ENCODE results near the gene ANXA6. TPM values are rescaled to one million over a fixed set of nuclear protein-coding genes. Genes with fewer than 3 reads are reported as not detected.

Gene ANXA6
- total and polyA plus RNA-seq, 8 donors, result 28.4 to 240 (median 88.2) TPM

- TF ChIP-seq EP300 (IDR thresholded peaks at IDR 0.05) (no peak), POLR2A (IDR thresholded peaks at IDR 0.05) (no peak), POLR2AphosphoS5 (IDR thresholded peaks at IDR 0.05) (no peak)
- TF ChIP-seq, protein P1, sequence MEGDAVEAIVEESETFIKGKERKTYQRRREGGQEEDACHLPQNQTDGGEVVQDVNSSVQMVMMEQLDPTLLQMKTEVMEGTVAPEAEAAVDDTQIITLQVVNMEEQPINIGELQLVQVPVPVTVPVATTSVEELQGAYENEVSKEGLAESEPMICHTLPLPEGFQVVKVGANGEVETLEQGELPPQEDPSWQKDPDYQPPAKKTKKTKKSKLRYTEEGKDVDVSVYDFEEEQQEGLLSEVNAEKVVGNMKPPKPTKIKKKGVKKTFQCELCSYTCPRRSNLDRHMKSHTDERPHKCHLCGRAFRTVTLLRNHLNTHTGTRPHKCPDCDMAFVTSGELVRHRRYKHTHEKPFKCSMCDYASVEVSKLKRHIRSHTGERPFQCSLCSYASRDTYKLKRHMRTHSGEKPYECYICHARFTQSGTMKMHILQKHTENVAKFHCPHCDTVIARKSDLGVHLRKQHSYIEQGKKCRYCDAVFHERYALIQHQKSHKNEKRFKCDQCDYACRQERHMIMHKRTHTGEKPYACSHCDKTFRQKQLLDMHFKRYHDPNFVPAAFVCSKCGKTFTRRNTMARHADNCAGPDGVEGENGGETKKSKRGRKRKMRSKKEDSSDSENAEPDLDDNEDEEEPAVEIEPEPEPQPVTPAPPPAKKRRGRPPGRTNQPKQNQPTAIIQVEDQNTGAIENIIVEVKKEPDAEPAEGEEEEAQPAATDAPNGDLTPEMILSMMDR (IDR thresholded peaks at IDR 0.05), result no peak
- no peak for DNase-seq
- H3K9me3 ChIP-seq, result no peaks in the 10 kb centered on the region
- intact Hi-C loops (cut with DNase I; ENCODE audit: low total_unique reads), result no loop called here
- H3K36me3 ChIP-seq, result peaks cover 0 to 21% (median 9%) of the 10 kb centered on the region in 4 donors
- H3K27ac ChIP-seq, result peak overlapping the region in 3 of 5 donors; percentile 67 to 77 (median 76)
- H3K27me3 ChIP-seq, result no peaks in the 10 kb centered on the region
- WGBS, 5 donors, result 92 to 95% (median 93%) methylated on average over 6 of the region's 6 CpGs
- H3K4me3 ChIP-seq, result no peak overlapping the region
- peaks cover 47 to 76% (median 68%) of the 10 kb centered on the region in 4 donors for H3K4me1 ChIP-seq
Observed at GRCh38 chr5:151076616-151077015, 81.0 kb downstream of the ANXA6 start.

- TF ChIP-seq, protein P1 (IDR thresholded peaks at IDR 0.05), result no peak
- TF ChIP-seq POLR2A (IDR thresholded peaks at IDR 0.05) (no peak), EP300 (IDR thresholded peaks at IDR 0.05) (no peak), POLR2AphosphoS5 (IDR thresholded peaks at IDR 0.05) (peak in 2 of 3 donors; percentile 52 to 58)
- Histone ChIP-seq H3K4me3 (no peak overlapping the region), H3K4me1 (peaks cover 47 to 82% (median 71%) of the 10 kb centered on the region in 4 donors), H3K9me3 (no peaks in the 10 kb centered on the region), H3K36me3 (peaks cover 0 to 29% (median 12%) of the 10 kb centered on the region in 4 donors), H3K27me3 (no peaks in the 10 kb centered on the region), H3K27ac (peak overlapping the region; percentile 61 to 77 (median 67))
- peak; percentile 61 to 73 for DNase-seq
- intact Hi-C loops (cut with DNase I; ENCODE audit: low total_unique reads), result no loop called here
- 57 to 70% (median 63%) methylated on average over 4 to 5 of the region's 5 CpGs for WGBS, 5 donors
Observed at GRCh38 chr5:151075698-151076331, 81.8 kb downstream of the ANXA6 start.

- peaks cover 0 to 33% (median 15%) of the 10 kb centered on the region in 4 donors for H3K36me3 ChIP-seq
- TF ChIP-seq, protein P1 (IDR thresholded peaks at IDR 0.05), result no peak
- TF ChIP-seq POLR2A (IDR thresholded peaks at IDR 0.05) (no peak), EP300 (IDR thresholded peaks at IDR 0.05) (no peak), POLR2AphosphoS5 (IDR thresholded peaks at IDR 0.05) (no peak)
- no peak overlapping the region for H3K27ac ChIP-seq
- no peak overlapping the region for H3K4me3 ChIP-seq
- intact Hi-C loops (cut with DNase I; ENCODE audit: low total_unique reads), result no loop called here
- no peaks in the 10 kb centered on the region for H3K27me3 ChIP-seq
- no peak for DNase-seq
- no peaks in the 10 kb centered on the region for H3K9me3 ChIP-seq
- peaks cover 50 to 89% (median 73%) of the 10 kb centered on the region in 4 donors for H3K4me1 ChIP-seq
- WGBS, 5 donors, result 93 to 99% (median 96%) methylated on average over 2 of the region's 2 CpGs
Observed at GRCh38 chr5:151074557-151074956, 83.0 kb downstream of the ANXA6 start.

DNA sequence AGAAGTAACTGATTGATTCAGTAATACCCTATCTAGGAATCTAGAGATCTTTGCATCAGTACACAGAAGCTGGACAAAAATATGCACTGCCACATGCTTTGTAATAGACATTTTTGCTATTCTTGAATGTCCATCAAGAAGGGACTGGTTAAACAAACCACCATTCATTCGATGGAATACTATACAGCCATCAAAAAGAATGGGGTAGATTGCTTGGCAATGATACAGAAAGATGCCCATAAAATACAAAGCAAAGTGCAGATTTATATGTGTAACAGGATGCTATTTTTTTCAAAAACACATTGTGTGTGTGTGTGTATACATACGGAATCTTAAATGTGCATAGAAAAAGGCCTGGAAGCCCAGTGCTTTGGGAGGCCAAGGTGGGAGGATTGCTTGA is 84.3 kb downstream of the ANXA6 start:
- Histone ChIP-seq H3K27ac (peak overlapping the region in 2 of 5 donors; percentile 58 to 62), H3K4me3 (no peak overlapping the region), H3K9me3 (no peaks in the 10 kb centered on the region), H3K4me1 (peaks cover 50 to 89% (median 73%) of the 10 kb centered on the region in 4 donors), H3K36me3 (peaks cover 0 to 31% (median 14%) of the 10 kb centered on the region in 4 donors), H3K27me3 (no peaks in the 10 kb centered on the region)
- 97 to 98% (median 98%) methylated on average over 2 of the region's 2 CpGs for WGBS, 5 donors
- TF ChIP-seq POLR2AphosphoS5 (IDR thresholded peaks at IDR 0.05), result no peak
- TF ChIP-seq EP300 (IDR thresholded peaks at IDR 0.05), result no peak
- TF ChIP-seq, protein P1 (IDR thresholded peaks at IDR 0.05), result no peak
- no peak for TF ChIP-seq POLR2A (IDR thresholded peaks at IDR 0.05)
- intact Hi-C loops (cut with DNase I; ENCODE audit: low total_unique reads), result no loop called here
- DNase-seq, result no peak

All from stomach (tissue), 9 donors.